Hepatocyte (in vitro differentiated cells): Measurements from ENCODE around the gene E2F7. TPM values are rescaled to one million over a fixed set of nuclear protein-coding genes. Genes with fewer than 3 reads are reported as not detected.

Experiments used
- DNase-seq: peaks from one replicate; pipeline ENCODE4 v3.0.0-alpha.2; 2016; ENCODE audit warnings: low spot score
- H2AFZ ChIP-seq: fragments of 200-600 bp; sonication (generic); 2 replicates; pipeline ENCODE4 v1.6.0; 2016; ENCODE audit warnings: antibody characterized with exemption, mild to moderate bottlenecking
- H3K27ac ChIP-seq: fragments of 200-600 bp; sonication (generic); 2 replicates; pipeline ENCODE4 v1.5.1; 2016; ENCODE audit warnings: mild to moderate bottlenecking
- H3K27me3 ChIP-seq: fragments of 200-600 bp; sonication (generic); 2 replicates; pipeline ENCODE4 v1.6.1; 2016
- H3K36me3 ChIP-seq: fragments of 200-600 bp; sonication (generic); replicated peaks from 2 replicates; pipeline ENCODE4 v1.5.1; 2016; ENCODE audit warnings: low read depth; ENCODE audit not compliant: insufficient read depth
- H3K4me1 ChIP-seq: fragments of 200-600 bp; sonication (generic); 2 replicates; pipeline ENCODE4 v1.5.1; 2016; ENCODE audit warnings: mild to moderate bottlenecking, moderate library complexity; ENCODE audit not compliant: insufficient read depth
- H3K4me2 ChIP-seq: fragments of 200-600 bp; sonication (generic); 2 replicates; pipeline ENCODE4 v1.6.0; 2016
- H3K4me3 ChIP-seq: fragments of 200-600 bp; sonication (generic); 2 replicates; pipeline ENCODE4 v1.5.1; 2016; ENCODE audit warnings: mild to moderate bottlenecking
- H3K79me2 ChIP-seq: fragments of 200-600 bp; sonication (generic); 2 replicates; pipeline ENCODE4 v1.6.0; 2017; ENCODE audit warnings: mild to moderate bottlenecking
- H3K9me2 ChIP-seq: fragments of 200-600 bp; sonication (generic); replicated peaks from 2 replicates; pipeline ENCODE4 v1.6.0; 2017; ENCODE audit warnings: mild to moderate bottlenecking; ENCODE audit not compliant: insufficient read depth
- H3K9me3 ChIP-seq: fragments of 200-600 bp; sonication (generic); 2 replicates; pipeline ENCODE4 v1.5.1; 2016; ENCODE audit warnings: low read depth, mild to moderate bottlenecking
- H4K20me1 ChIP-seq: fragments of 200-600 bp; sonication (generic); 2 replicates; pipeline ENCODE4 v1.6.0; 2016; ENCODE audit warnings: mild to moderate bottlenecking; ENCODE audit not compliant: insufficient read depth, poor library complexity, severe bottlenecking
- CTCF ChIP-seq: fragments of 200-600 bp; sonication (generic); IDR thresholded peaks from 2 replicates; pipeline ENCODE4 v1.5.1; 2016; ENCODE audit warnings: antibody characterized with exemption, mild to moderate bottlenecking; ENCODE audit not compliant: poor library complexity
- EZH2 ChIP-seq: fragments of 200-600 bp; sonication (generic); IDR thresholded peaks from 2 replicates; pipeline ENCODE4 v1.6.1; 2016; ENCODE audit warnings: antibody characterized with exemption, mild to moderate bottlenecking, borderline replicate concordance
- EZH2phosphoT487 ChIP-seq: fragments of 200-600 bp; sonication (generic); IDR thresholded peaks from one replicate; pipeline ENCODE4 v1.6.1; 2018; ENCODE audit warnings: antibody characterized with exemption, mild to moderate bottlenecking, low read depth, moderate library complexity; ENCODE audit not compliant: unreplicated experiment, severe bottlenecking
- WGBS: methylation state at CpG from one replicate; pipeline ENCODE4 v1.1.6; 2016; ENCODE audit warnings: low lambda C conversion rate; ENCODE audit errors: missing lambda C conversion rate; 5-methylcytosine and 5-hydroxymethylcytosine counted together
- polyA plus RNA-seq: library from polyadenylated mRNA; unstranded; fragments of >200 nt; fragmentation: Nextera tagmentation; extraction: Ambion mirVana; gene quantifications from 2 replicates; pipeline ENCODE4 v1.2.1, GENCODE V29; 2016
- total RNA-seq: library from RNA; depleted of rRNA; stranded (reverse); fragments of >200 nt; gene quantifications from 2 replicates; pipeline ENCODE4 v1.2.3, GENCODE V29; 2014

E2F7 gene
- total and polyA plus RNA-seq, 2 experiments from 2014 or later, result 2.0 to 3.5 TPM

GRCh38 chr12:77040231-77040630 lies 25.1 kb downstream of the E2F7 start:
- Histone ChIP-seq H3K36me3 (no peaks in the 10 kb centered on the region), H3K79me2 (no peaks in the 10 kb centered on the region), H3K27me3 (no peaks in the 10 kb centered on the region), H3K4me1 (no peaks in the 10 kb centered on the region), H3K9me2 (no peaks in the 10 kb centered on the region), H2AFZ (no peak overlapping the region), H3K4me3 (no peak overlapping the region), H4K20me1 (no peaks in the 10 kb centered on the region), H3K4me2 (no peak overlapping the region), H3K9me3 (peaks cover 3% of the 10 kb centered on the region), H3K27ac (no peak overlapping the region)
- 99% methylated on average over 4 of the region's 4 CpGs for WGBS
- TF ChIP-seq EZH2phosphoT487, result no peak
- TF ChIP-seq EZH2, result no peak
- no peak for TF ChIP-seq CTCF
- no peak for DNase-seq

GRCh38 chr12:77035226-77035625 lies 30.1 kb downstream of the E2F7 start:
- no peak overlapping the region for H3K27ac ChIP-seq
- no peak overlapping the region for H3K4me3 ChIP-seq
- H3K9me2 ChIP-seq, result no peaks in the 10 kb centered on the region
- peaks cover 3% of the 10 kb centered on the region for H3K9me3 ChIP-seq
- no peak overlapping the region for H3K4me2 ChIP-seq
- no peak for TF ChIP-seq EZH2
- TF ChIP-seq EZH2phosphoT487, result no peak
- no peak for TF ChIP-seq CTCF
- whole genome bisulfite sequencing, result 63% methylated on average over 1 of the region's 1 CpG
- no peak overlapping the region for H2AFZ ChIP-seq
- no peak for DNase-seq
- H3K27me3 ChIP-seq, result no peaks in the 10 kb centered on the region
- H3K4me1 ChIP-seq, result no peaks in the 10 kb centered on the region
- no peaks in the 10 kb centered on the region for H3K79me2 ChIP-seq
- H4K20me1 ChIP-seq, result no peaks in the 10 kb centered on the region
- H3K36me3 ChIP-seq, result no peaks in the 10 kb centered on the region

- no peak overlapping the region for H3K4me3 ChIP-seq
Measured at GRCh38 chr12:77033658-77034536, 31.5 kb downstream of the E2F7 start.

More at GRCh38 chr12:77033658-77034536, 31.5 kb downstream of the E2F7 start:
- 56% methylated on average over 9 of the region's 9 CpGs for WGBS
- DNase-seq, result no peak
- no peaks in the 10 kb centered on the region for H3K27me3 ChIP-seq
- H3K36me3 ChIP-seq, result no peaks in the 10 kb centered on the region
- H3K4me1 ChIP-seq, result no peaks in the 10 kb centered on the region
- H3K79me2 ChIP-seq, result no peaks in the 10 kb centered on the region
- H2AFZ ChIP-seq, result no peak overlapping the region
- H3K27ac ChIP-seq, result no peak overlapping the region
- H3K4me2 ChIP-seq, result no peak overlapping the region
- no peaks in the 10 kb centered on the region for H3K9me2 ChIP-seq
- H4K20me1 ChIP-seq, result no peaks in the 10 kb centered on the region
- no peak for TF ChIP-seq CTCF
- TF ChIP-seq EZH2phosphoT487, result no peak
- TF ChIP-seq EZH2, result no peak
- peaks cover 3% of the 10 kb centered on the region for H3K9me3 ChIP-seq
